MM.1S (cell line): ENCODE measurements around the gene RBSN.

Source experiments
- CTCF ChIP-seq: fragments of 300-600 bp; sonication (generic); IDR thresholded peaks from 2 replicates; pipeline ENCODE4 v1.5.1; 2016; ENCODE audit warnings: antibody characterized with exemption, low read length, mixed read lengths
- EZH2 ChIP-seq: fragments of 300-600 bp; sonication (generic); optimal IDR thresholded peaks from 2 replicates; pipeline ENCODE3; 2017; ENCODE audit warnings: low read depth, mild to moderate bottlenecking, antibody characterized with exemption, low read length, mixed read lengths
- EZH2phosphoT487 ChIP-seq: fragments of 300-600 bp; sonication (generic); IDR thresholded peaks from 2 replicates; pipeline ENCODE4 v1.6.1; 2018; ENCODE audit warnings: antibody characterized with exemption, low read length

- TF ChIP-seq CTCF (no peak), EZH2 (no peak), EZH2phosphoT487 (no peak)
Observed at GRCh38 chr3:15096046-15096445, 2.9 kb downstream of the RBSN start.
